Ishikawa (cell line): ENCODE measurements around the gene USP6NL.

Experiments used
- CEBPB ChIP-seq: IDR thresholded peaks from 2 replicates; pipeline ENCODE4 v1.6.1; 2012
- CREB1 ChIP-seq: IDR thresholded peaks from 2 replicates; pipeline ENCODE4 v1.6.1; 2012; ENCODE audit warnings: low read depth
- EGR1 ChIP-seq: IDR thresholded peaks from 2 replicates; pipeline ENCODE4 v1.6.1; 2012
- EP300 ChIP-seq: IDR thresholded peaks from 2 replicates; pipeline ENCODE4 v1.6.1; 2012; ENCODE audit warnings: borderline replicate concordance
- FOXM1 ChIP-seq: IDR thresholded peaks from 2 replicates; pipeline ENCODE4 v1.6.1; 2012; ENCODE audit warnings: low read depth, borderline replicate concordance
- NFIC ChIP-seq: IDR thresholded peaks from 2 replicates; pipeline ENCODE4 v1.6.1; 2012
- RAD21 ChIP-seq: IDR thresholded peaks from 2 replicates; pipeline ENCODE4 v1.6.1; 2012; ENCODE audit warnings: low read depth
- TAF1 ChIP-seq: IDR thresholded peaks from 2 replicates; pipeline ENCODE4 v1.6.1; 2012; ENCODE audit warnings: low read depth, mild to moderate bottlenecking
- TCF12 ChIP-seq: IDR thresholded peaks from 2 replicates; pipeline ENCODE4 v1.6.1; 2012; ENCODE audit warnings: low read depth
- TEAD4 ChIP-seq: IDR thresholded peaks from 2 replicates; pipeline ENCODE4 v1.6.1; 2012
- YY1 ChIP-seq: IDR thresholded peaks from 2 replicates; pipeline ENCODE4 v1.6.1; 2012; ENCODE audit warnings: low read depth
- ZBTB7A ChIP-seq: IDR thresholded peaks from 2 replicates; pipeline ENCODE4 v1.6.1; 2012; ENCODE audit warnings: low read depth
- TF ChIP-seq, protein P1 (sequence below): IDR thresholded peaks from 2 replicates; pipeline ENCODE4 v1.6.1; 2012; ENCODE audit warnings: low read depth, mild to moderate bottlenecking
- TF ChIP-seq, protein P2 (sequence below): IDR thresholded peaks from 2 replicates; pipeline ENCODE4 v1.6.1; 2012
- TF ChIP-seq, protein P3 (sequence below): IDR thresholded peaks from 2 replicates; pipeline ENCODE4 v1.6.1; 2012

The USP6NL gene

DNA sequence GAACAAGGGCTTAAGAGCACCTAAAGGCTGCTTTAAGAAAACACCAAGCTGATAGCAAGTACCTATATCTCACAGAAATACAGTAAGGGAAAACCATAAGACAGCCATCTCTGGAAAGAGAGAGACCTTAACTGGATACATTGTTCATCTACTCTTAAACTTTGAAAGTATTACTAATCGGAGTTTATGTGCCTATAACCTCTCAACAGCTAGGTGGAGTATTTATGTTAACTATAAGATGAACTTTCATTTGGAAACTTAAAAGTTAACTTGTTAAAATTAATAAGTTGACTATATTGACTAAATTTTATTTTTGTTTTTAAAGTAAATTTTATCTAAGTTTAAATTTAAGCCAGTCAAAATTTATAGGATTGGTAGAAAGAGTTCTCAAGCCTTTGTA lies 90.6 kb downstream of the USP6NL start:
- TF ChIP-seq NFIC (no peak), EP300 (no peak), RAD21 (no peak), ZBTB7A (no peak), FOXM1 (no peak), YY1 (no peak), CEBPB (no peak), CREB1 (no peak)

DNA sequence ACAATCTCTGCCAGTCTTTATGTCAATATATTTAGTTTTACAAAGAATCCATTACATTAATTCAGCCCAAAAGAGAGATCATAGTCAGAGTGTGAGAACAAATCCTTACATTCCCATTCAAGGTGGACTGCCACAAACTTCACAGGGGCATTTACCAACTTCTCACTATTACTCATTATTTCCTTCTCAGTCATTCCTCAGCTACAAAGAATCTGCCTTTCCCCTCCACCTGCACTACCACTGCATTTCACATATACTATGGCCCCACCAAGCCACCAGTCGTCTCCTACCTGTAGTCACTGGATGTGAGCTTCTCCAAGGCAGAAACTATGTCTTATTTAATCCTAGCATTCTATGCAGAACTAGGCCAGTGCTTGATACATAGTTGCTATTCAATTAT lies 94.3 kb downstream of the USP6NL start:
- TF ChIP-seq RAD21 (no peak), TAF1 (no peak), NFIC (no peak), CREB1 (no peak), TEAD4 (no peak), TCF12 (no peak)

DNA sequence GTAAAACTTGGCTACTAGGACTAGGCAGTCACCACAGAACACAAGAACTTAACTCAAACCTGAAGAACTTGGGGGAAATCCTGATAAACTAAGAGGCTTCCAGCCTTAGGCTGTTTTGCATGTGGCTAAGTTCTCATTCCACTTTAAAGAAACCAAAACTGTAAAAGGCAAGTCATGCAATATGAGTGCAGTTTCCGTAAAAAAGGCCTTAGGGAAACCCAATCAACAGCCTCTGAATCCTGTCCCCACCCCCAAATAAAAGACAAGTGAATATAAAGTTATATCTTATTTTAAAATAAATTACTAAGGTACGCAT lies 95.1 kb downstream of the USP6NL start:
- TF ChIP-seq NFIC (no peak), CREB1 (no peak), TAF1 (no peak), RAD21 (no peak), CEBPB (no peak), TCF12 (no peak), EP300 (no peak), FOXM1 (no peak), TEAD4 (no peak), YY1 (no peak), ZBTB7A (no peak), EGR1 (no peak)
- TF ChIP-seq, protein P1, sequence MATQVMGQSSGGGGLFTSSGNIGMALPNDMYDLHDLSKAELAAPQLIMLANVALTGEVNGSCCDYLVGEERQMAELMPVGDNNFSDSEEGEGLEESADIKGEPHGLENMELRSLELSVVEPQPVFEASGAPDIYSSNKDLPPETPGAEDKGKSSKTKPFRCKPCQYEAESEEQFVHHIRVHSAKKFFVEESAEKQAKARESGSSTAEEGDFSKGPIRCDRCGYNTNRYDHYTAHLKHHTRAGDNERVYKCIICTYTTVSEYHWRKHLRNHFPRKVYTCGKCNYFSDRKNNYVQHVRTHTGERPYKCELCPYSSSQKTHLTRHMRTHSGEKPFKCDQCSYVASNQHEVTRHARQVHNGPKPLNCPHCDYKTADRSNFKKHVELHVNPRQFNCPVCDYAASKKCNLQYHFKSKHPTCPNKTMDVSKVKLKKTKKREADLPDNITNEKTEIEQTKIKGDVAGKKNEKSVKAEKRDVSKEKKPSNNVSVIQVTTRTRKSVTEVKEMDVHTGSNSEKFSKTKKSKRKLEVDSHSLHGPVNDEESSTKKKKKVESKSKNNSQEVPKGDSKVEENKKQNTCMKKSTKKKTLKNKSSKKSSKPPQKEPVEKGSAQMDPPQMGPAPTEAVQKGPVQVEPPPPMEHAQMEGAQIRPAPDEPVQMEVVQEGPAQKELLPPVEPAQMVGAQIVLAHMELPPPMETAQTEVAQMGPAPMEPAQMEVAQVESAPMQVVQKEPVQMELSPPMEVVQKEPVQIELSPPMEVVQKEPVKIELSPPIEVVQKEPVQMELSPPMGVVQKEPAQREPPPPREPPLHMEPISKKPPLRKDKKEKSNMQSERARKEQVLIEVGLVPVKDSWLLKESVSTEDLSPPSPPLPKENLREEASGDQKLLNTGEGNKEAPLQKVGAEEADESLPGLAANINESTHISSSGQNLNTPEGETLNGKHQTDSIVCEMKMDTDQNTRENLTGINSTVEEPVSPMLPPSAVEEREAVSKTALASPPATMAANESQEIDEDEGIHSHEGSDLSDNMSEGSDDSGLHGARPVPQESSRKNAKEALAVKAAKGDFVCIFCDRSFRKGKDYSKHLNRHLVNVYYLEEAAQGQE = no peak
- TF ChIP-seq, protein P2, sequence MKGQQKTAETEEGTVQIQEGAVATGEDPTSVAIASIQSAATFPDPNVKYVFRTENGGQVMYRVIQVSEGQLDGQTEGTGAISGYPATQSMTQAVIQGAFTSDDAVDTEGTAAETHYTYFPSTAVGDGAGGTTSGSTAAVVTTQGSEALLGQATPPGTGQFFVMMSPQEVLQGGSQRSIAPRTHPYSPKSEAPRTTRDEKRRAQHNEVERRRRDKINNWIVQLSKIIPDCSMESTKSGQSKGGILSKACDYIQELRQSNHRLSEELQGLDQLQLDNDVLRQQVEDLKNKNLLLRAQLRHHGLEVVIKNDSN = no peak
- TF ChIP-seq, protein P3, sequence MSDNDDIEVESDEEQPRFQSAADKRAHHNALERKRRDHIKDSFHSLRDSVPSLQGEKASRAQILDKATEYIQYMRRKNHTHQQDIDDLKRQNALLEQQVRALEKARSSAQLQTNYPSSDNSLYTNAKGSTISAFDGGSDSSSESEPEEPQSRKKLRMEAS = no peak

DNA sequence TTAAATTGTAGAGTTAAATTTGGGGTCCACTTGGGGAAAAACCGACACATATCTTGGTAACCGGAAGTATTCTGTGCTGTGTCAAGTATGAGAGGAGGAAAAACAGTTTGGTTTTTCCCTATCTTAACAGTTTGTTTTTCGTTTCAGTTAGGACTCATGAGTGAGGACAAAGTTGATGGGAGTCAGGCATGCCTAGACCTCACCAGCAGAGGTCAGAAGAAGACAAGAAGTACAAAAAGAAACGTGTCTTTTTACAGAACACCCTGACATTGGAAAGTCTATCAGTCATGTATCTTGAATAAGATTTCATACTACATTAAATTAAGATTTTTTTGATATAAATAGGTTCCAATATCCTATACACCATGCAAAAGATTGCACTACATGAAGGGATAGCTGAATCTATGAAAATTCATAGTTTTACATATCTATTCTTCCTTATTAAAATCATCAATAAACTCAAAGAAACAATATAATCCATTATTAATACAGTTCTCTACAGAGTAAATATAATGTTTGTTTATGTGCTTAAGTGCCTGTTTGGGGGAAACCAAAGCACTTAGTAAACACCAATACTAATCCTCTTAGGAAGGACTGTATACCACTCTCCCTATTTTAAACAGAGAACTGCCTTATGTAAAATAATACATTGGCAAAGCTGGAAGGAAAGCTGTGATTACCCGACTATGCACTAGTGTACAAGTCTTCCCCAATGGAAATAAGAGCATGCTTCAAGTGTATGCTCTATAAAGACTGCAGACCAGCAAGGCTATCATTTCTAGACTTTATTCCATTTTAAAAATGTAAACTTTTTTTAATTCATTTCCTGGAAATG lies 95.6 kb downstream of the USP6NL start:
- TF ChIP-seq RAD21 = peak; percentile 90
- no peak for TF ChIP-seq CEBPB

DNA sequence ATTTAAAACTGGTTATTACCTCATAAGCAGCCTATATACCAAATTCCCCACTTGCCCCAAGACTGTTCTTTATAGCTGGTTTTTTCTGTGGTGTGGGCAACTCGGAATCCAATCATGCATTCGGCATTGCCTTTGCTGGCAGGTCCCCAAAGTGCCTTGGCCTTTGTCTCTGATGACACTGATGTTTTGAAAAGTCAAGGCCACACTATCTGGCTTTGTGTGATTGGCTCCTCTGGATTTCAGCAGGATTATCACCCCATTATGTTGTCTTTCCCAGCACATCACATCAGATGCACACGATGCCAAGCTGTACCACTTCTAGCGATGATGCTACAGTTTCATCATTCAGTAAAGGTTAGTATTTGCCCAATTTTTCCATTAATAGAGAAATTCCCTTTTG lies 97.7 kb downstream of the USP6NL start:
- TF ChIP-seq, protein P2 = no peak
- TF ChIP-seq CEBPB (no peak), TAF1 (no peak), EP300 (no peak), YY1 (no peak)

DNA sequence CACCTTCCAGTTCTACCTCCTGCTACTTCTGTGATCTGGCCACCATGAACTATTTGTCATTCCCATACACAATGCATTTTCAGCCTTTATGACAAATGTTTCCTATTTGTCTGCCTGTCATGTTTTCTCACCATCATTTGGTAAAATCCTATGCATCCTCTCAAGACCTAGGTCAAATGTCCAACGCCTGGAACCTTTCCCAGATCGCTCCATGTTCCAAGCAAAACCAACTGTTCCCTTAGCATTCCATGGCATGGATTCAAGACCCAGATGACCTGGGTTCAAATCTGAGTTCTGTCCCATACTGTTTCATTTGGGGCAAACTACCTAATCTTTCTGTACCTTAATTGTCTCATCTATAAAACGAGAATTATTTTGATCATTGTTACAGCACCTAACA lies 98.9 kb downstream of the USP6NL start:
- TF ChIP-seq, protein P3 = no peak
- TF ChIP-seq ZBTB7A = no peak
- no peak for TF ChIP-seq EGR1
- TF ChIP-seq TCF12 = no peak
- TF ChIP-seq NFIC = no peak
- no peak for TF ChIP-seq TEAD4
- TF ChIP-seq TAF1 = no peak
- TF ChIP-seq RAD21 = no peak
- TF ChIP-seq, protein P1 = no peak
- no peak for TF ChIP-seq EP300
- TF ChIP-seq YY1 = no peak
- no peak for TF ChIP-seq CEBPB
- TF ChIP-seq CREB1 = no peak
- TF ChIP-seq, protein P2 = no peak
- no peak for TF ChIP-seq FOXM1
